Lower lobe of right lung (tissue), 2 donors: Measurements from ENCODE around the gene GBP2. TPM values are rescaled to one million over a fixed set of nuclear protein-coding genes. Genes with fewer than 3 reads are reported as not detected.

Source experiments
- ATAC-seq, 2 donors: fragments of 200-7000 bp; cut with Tn5 transposase; one replicate each; pipeline ENCODE4 v1.9.1; 2020 to 2022; ENCODE audit warnings: mild to moderate bottlenecking in 2 of 2, moderate library complexity in 2 of 2
- DNase-seq: peaks from one replicate; pipeline ENCODE4 v3.0.0-alpha.2; 2020
- H3K27ac ChIP-seq: fragments of 200-600 bp; one replicate; pipeline ENCODE4 v1.8.0; 2022
- H3K27me3 ChIP-seq: fragments of 200-600 bp; one replicate; pipeline ENCODE4 v1.8.0; 2022; ENCODE audit warnings: low read depth
- H3K36me3 ChIP-seq: fragments of 200-600 bp; one replicate; pipeline ENCODE4 v1.8.0; 2022; ENCODE audit warnings: mild to moderate bottlenecking
- H3K4me1 ChIP-seq: fragments of 200-600 bp; one replicate; pipeline ENCODE4 v1.8.0; 2022
- H3K4me3 ChIP-seq: fragments of 200-600 bp; one replicate; pipeline ENCODE4 v1.8.0; 2022; ENCODE audit warnings: mild to moderate bottlenecking
- H3K9me3 ChIP-seq: fragments of 200-600 bp; one replicate; pipeline ENCODE4 v1.8.0; 2022
- CTCF ChIP-seq: fragments of 200-600 bp; IDR thresholded peaks from one replicate; pipeline ENCODE4 v1.8.0; 2022; ENCODE audit warnings: antibody characterized with exemption, mild to moderate bottlenecking
- intact Hi-C: fragments of 100-400 bp; cut with DNase I; formaldehyde crosslinking; loops from one replicate; pipeline ENCODE4 v1.11.0; 2022
- total RNA-seq: library from RNA; stranded (reverse); fragmentation: NEBNext Ultra II Directional; extraction: Animal tissue kit (Norgen Biotek cat#: 25700); gene quantifications from one replicate; pipeline ENCODE4 v1.2.1, GENCODE V29; 2021
- donor health status: DM: no; HTN: yes; CAD: no; lungs with severe emphysema.

GBP2 gene
- total RNA-seq, 1 donor from 2014 or later, result 48.8 TPM

DNA sequence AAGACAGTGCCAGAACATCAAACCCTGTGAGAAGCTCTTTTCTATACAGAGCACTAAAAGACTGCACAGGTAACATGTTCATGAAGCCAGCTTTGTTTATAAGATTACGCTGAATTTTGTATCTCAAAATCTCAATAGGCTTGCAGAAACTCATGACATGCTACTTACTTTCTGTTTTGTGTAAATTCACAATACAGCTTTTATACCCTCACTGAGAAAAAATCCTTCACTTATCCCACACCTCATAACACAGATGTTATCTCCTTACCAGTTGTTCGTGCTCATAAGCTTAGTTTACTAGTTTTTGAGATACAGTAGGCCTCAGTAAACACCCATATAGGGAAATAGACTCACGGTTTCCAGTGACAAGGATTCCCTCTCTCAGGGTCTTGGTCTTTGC lies 24.1 kb upstream of the GBP2 start:
- intact Hi-C loops, result no loop called here
- H3K9me3 ChIP-seq, result no peaks in the 10 kb centered on the region
- TF ChIP-seq CTCF, result no peak
- ATAC-seq (no peak), DNase-seq (no peak)
- no peaks in the 10 kb centered on the region for H3K36me3 ChIP-seq
- H3K27ac ChIP-seq, result no peak overlapping the region
- H3K4me3 ChIP-seq, result no peak overlapping the region
- H3K4me1 ChIP-seq, result no peaks in the 10 kb centered on the region
- H3K27me3 ChIP-seq, result no peaks in the 10 kb centered on the region

DNA sequence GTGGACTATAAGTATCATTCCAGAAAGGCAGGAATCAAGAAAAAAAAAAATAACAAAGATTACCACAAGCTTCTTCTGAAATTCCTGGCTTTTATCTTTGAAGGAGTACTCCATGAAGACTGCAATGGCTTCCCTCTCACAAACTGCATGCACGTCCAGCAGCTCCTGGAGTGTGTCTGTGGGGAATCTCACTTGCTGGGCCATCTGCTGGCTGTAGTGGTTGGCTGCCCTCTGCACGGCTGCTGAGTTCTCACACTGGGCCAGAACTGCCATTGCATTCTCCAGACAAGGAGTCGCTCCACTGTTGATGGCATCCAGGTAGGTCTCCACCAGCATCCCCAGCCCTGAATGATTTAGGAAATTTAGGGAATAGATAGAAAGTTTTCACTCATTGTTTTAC lies 23.3 kb upstream of the GBP2 start:
- intact Hi-C loops, result no loop called here
- peak; percentile 45 to 51 for ATAC-seq
- Histone ChIP-seq H3K4me1 (no peaks in the 10 kb centered on the region), H3K4me3 (no peak overlapping the region), H3K27me3 (no peaks in the 10 kb centered on the region), H3K27ac (no peak overlapping the region), H3K36me3 (no peaks in the 10 kb centered on the region), H3K9me3 (no peaks in the 10 kb centered on the region)
- TF ChIP-seq CTCF, result peak; percentile 20
- DNase-seq, result no peak

GRCh38 chr1:89147678-89148658 lies 22.1 kb upstream of the GBP2 start:
- H3K4me3 ChIP-seq, result no peak overlapping the region
- no peak for DNase-seq
- intact Hi-C loops, result no loop called here
- H3K9me3 ChIP-seq, result no peaks in the 10 kb centered on the region
- no peak overlapping the region for H3K27ac ChIP-seq
- TF ChIP-seq CTCF, result no peak
- H3K36me3 ChIP-seq, result no peaks in the 10 kb centered on the region
- ATAC-seq, result peak; percentile 67 to 82
- H3K4me1 ChIP-seq, result no peaks in the 10 kb centered on the region
- no peaks in the 10 kb centered on the region for H3K27me3 ChIP-seq

GRCh38 chr1:89146721-89147120 lies 20.8 kb upstream of the GBP2 start:
- Histone ChIP-seq H3K27me3 (no peaks in the 10 kb centered on the region), H3K4me3 (no peak overlapping the region), H3K4me1 (no peaks in the 10 kb centered on the region), H3K36me3 (no peaks in the 10 kb centered on the region), H3K9me3 (no peaks in the 10 kb centered on the region), H3K27ac (no peak overlapping the region)
- no peak for TF ChIP-seq CTCF
- intact Hi-C loops, result no loop called here
- ATAC-seq, result no peak
- DNase-seq, result no peak

DNA sequence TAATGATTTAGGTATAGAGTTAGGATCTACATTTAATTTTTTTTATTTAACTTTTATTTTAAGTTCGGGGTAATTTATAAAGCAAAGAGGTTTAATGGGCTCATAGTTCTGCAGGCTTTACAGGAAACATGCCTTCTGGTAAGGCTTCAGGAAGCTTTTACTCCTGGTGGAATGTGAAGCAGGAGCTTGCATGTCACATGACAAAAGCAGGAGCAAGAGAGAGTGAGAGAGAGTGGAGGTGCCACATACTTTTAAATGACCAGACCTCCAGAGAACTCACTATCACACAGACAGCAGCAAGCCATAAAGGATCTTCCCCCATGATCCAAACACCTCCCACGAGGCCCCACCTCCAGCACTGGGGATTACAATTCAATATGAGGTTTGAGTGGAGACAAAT lies 17.6 kb upstream of the GBP2 start:
- Histone ChIP-seq H3K9me3 (no peaks in the 10 kb centered on the region), H3K4me1 (no peaks in the 10 kb centered on the region), H3K4me3 (no peak overlapping the region), H3K27ac (no peak overlapping the region), H3K36me3 (no peaks in the 10 kb centered on the region), H3K27me3 (no peaks in the 10 kb centered on the region)
- TF ChIP-seq CTCF, result no peak
- DNase-seq (no peak), ATAC-seq (no peak)
- intact Hi-C loops, result no loop called here
